Left ventricle myocardium inferior (tissue), 1 donor: ENCODE measurements around the gene GAA. TPM values are rescaled to one million over a fixed set of nuclear protein-coding genes. Genes with fewer than 3 reads are reported as not detected.

Experiments
- DNase-seq: peaks from one replicate; pipeline ENCODE4 v3.0.0-alpha.2; 2020
- H3K27ac ChIP-seq: fragments of 200-600 bp; replicated peaks from 2 replicates; pipeline ENCODE4 v1.8.0; 2021
- H3K27me3 ChIP-seq: fragments of 200-600 bp; 2 replicates; pipeline ENCODE4 v1.8.0; 2021; ENCODE audit warnings: low read depth
- H3K36me3 ChIP-seq: fragments of 200-600 bp; 2 replicates; pipeline ENCODE4 v1.8.0; 2021
- H3K4me1 ChIP-seq: fragments of 200-600 bp; 2 replicates; pipeline ENCODE4 v1.8.0; 2021
- H3K4me3 ChIP-seq: fragments of 200-600 bp; 2 replicates; pipeline ENCODE4 v1.8.0; 2021; ENCODE audit warnings: mild to moderate bottlenecking, moderate library complexity
- H3K9me3 ChIP-seq: fragments of 200-600 bp; replicated peaks from 2 replicates; pipeline ENCODE4 v1.8.0; 2021
- CTCF ChIP-seq: fragments of 200-600 bp; IDR thresholded peaks from 2 replicates; pipeline ENCODE4 v1.8.0; 2021; ENCODE audit warnings: antibody characterized with exemption, mild to moderate bottlenecking, borderline replicate concordance
- intact Hi-C: fragments of 100-400 bp; cut with micrococcal nuclease; formaldehyde crosslinking; loops from one replicate; pipeline ENCODE4 v1.11.0; 2022
- microRNA-seq: library from miRNA; unstranded; fragments of <30 nt; microRNA quantifications from one replicate; pipeline ENCODE4 v1.2.0, GENCODE V29; 2020
- total RNA-seq: library from RNA; stranded (reverse); fragmentation: NEBNext Ultra II Directional; extraction: Animal tissue kit (Norgen Biotek cat#: 25700); gene quantifications from one replicate; pipeline ENCODE4 v1.2.1, GENCODE V29; 2021
- donor health status: DM: no; HTN: yes; CAD: no; lungs with severe emphysema.

GAA gene
- total RNA-seq, 1 donor from 2014 or later: 44.4 TPM

- no peak for DNase-seq
- TF ChIP-seq CTCF: no peak
- Histone ChIP-seq H3K4me1 (no peaks in the 10 kb centered on the region), H3K9me3 (no peaks in the 10 kb centered on the region), H3K27me3 (peaks cover 29% of the 10 kb centered on the region), H3K36me3 (no peaks in the 10 kb centered on the region), H3K4me3 (no peak overlapping the region), H3K27ac (no peak overlapping the region)
- intact Hi-C loops: no loop called here
Observed at GRCh38 chr17:80169107-80169506, 67.7 kb downstream of the GAA start.

Small RNAs within 50 kb of the gene (microRNA-seq; reads per million reads assigned to microRNA genes)
- not detected for gene MIR1268B

Other genes with a start within 250 kb of the GAA start
- 15.9 TPM for gene TBC1D16, start 65.7 kb upstream of the GAA start, total RNA-seq
- 7.7 TPM for gene CCDC40, start 64.9 kb upstream of the GAA start, total RNA-seq
- 30.0 TPM for gene EIF4A3, start 45.5 kb downstream of the GAA start, total RNA-seq
- gene CARD14, start 68.4 kb downstream of the GAA start, total RNA-seq: 0.49 TPM
- 10.9 TPM for gene SGSH, start 118.8 kb downstream of the GAA start, total RNA-seq
- gene SLC26A11, start 118.8 kb downstream of the GAA start, total RNA-seq: 4.1 TPM
- 25.6 TPM for gene RNF213, start 159.3 kb downstream of the GAA start, total RNA-seq